Thoracic aorta (tissue), 2 donors: ENCODE measurements around the gene COL28A1. TPM values are rescaled to one million over a fixed set of nuclear protein-coding genes. Genes with fewer than 3 reads are reported as not detected.

Source experiments
- ATAC-seq: fragments of 150-250 bp; one replicate; pipeline ENCODE4 v1.8.0; 2017; ENCODE audit warnings: low read depth; ENCODE audit not compliant: insufficient number of reproducible peaks, low FRiP score
- DNase-seq: peaks from one replicate; pipeline ENCODE4 v3.0.0-alpha.2; 2020; ENCODE audit warnings: low spot score
- H3K27ac ChIP-seq, 2 donors: fragments of 200-600 bp; sonication (generic); 1 replicate in 1 of 2; 2 replicates in 1 of 2; pipeline ENCODE4 v1.5.1; 2016; ENCODE audit warnings: mild to moderate bottlenecking in 2 of 2, moderate library complexity in 2 of 2
- H3K27me3 ChIP-seq: fragments of 200-600 bp; sonication (generic); replicated peaks from 2 replicates; pipeline ENCODE4 v1.6.0; 2016; ENCODE audit warnings: mild to moderate bottlenecking; ENCODE audit not compliant: insufficient read depth
- H3K36me3 ChIP-seq: fragments of 200-600 bp; sonication (generic); one replicate; pipeline ENCODE4 v1.5.1; 2016
- H3K4me1 ChIP-seq, 2 donors: fragments of 200-600 bp; sonication (generic); 1 replicate in 1 of 2; 2 replicates in 1 of 2; pipeline versions ENCODE4 v1.5.1 to v1.6.0; 2016; ENCODE audit warnings: low read depth in 2 of 2, mild to moderate bottlenecking in 1 of 2; ENCODE audit not compliant: control insufficient read depth in 1 of 2
- H3K4me3 ChIP-seq: fragments of 200-600 bp; sonication (generic); 2 replicates; pipeline ENCODE4 v1.5.1; 2016; ENCODE audit warnings: mild to moderate bottlenecking
- H3K9me3 ChIP-seq: fragments of 200-600 bp; sonication (generic); 2 replicates; pipeline ENCODE4 v1.5.1; 2016
- CTCF ChIP-seq: fragments of 200-600 bp; sonication (generic); IDR thresholded peaks from one replicate; pipeline ENCODE4 v1.5.1; 2019; ENCODE audit warnings: antibody characterized with exemption
- total RNA-seq, 2 donors: library from RNA; depleted of rRNA; stranded (reverse); fragments of >200 nt; gene quantifications; one replicate each; pipeline versions ENCODE4 v1.1.0 to v1.2.3, GENCODE V29; 2016

COL28A1 gene
- total RNA-seq, 2 donors from 2014 or later = 2.4 to 3.0 TPM

- no peaks in the 10 kb centered on the region for H3K9me3 ChIP-seq
- H3K4me1 ChIP-seq = peaks cover 0 to under 1% of the 10 kb centered on the region in 2 donors
- DNase-seq = no peak
- TF ChIP-seq CTCF = no peak
- H3K4me3 ChIP-seq = no peak overlapping the region
- no peak overlapping the region for H3K27ac ChIP-seq
- no peaks in the 10 kb centered on the region for H3K27me3 ChIP-seq
- no peak for ATAC-seq
- no peaks in the 10 kb centered on the region for H3K36me3 ChIP-seq
Observed at GRCh38 chr7:7548407-7548806, 12.7 kb upstream of the COL28A1 start.

GRCh38 chr7:7542251-7542835, 6.7 kb upstream of the COL28A1 start:
- ATAC-seq = no peak
- Histone ChIP-seq H3K27me3 (no peaks in the 10 kb centered on the region), H3K36me3 (no peaks in the 10 kb centered on the region), H3K4me1 (no peaks in the 10 kb centered on the region), H3K27ac (no peak overlapping the region), H3K4me3 (no peak overlapping the region), H3K9me3 (no peaks in the 10 kb centered on the region)
- TF ChIP-seq CTCF = no peak
- no peak for DNase-seq

- no peak overlapping the region for H3K4me3 ChIP-seq
- no peaks in the 10 kb centered on the region for H3K27me3 ChIP-seq
- ATAC-seq (no peak), DNase-seq (no peak)
- no peaks in the 10 kb centered on the region for H3K9me3 ChIP-seq
- no peaks in the 10 kb centered on the region for H3K4me1 ChIP-seq
- no peaks in the 10 kb centered on the region for H3K36me3 ChIP-seq
- H3K27ac ChIP-seq = no peak overlapping the region
- TF ChIP-seq CTCF = no peak
Observed at GRCh38 chr7:7539711-7540110, 4.0 kb upstream of the COL28A1 start.

- no peak for TF ChIP-seq CTCF
- H3K4me1 ChIP-seq = no peaks in the 10 kb centered on the region
- no peaks in the 10 kb centered on the region for H3K36me3 ChIP-seq
- no peaks in the 10 kb centered on the region for H3K27me3 ChIP-seq
- no peak overlapping the region for H3K27ac ChIP-seq
- DNase-seq (no peak), ATAC-seq (no peak)
- H3K4me3 ChIP-seq = no peak overlapping the region
- no peaks in the 10 kb centered on the region for H3K9me3 ChIP-seq
Observed at GRCh38 chr7:7539152-7539551, 3.5 kb upstream of the COL28A1 start.

- no peaks in the 10 kb centered on the region for H3K4me1 ChIP-seq
- no peaks in the 10 kb centered on the region for H3K9me3 ChIP-seq
- DNase-seq = no peak
- no peak overlapping the region for H3K4me3 ChIP-seq
- TF ChIP-seq CTCF = no peak
- H3K27me3 ChIP-seq = no peaks in the 10 kb centered on the region
- no peak for ATAC-seq
- H3K36me3 ChIP-seq = no peaks in the 10 kb centered on the region
- no peak overlapping the region for H3K27ac ChIP-seq
Observed at GRCh38 chr7:7537711-7538110, 2.0 kb upstream of the COL28A1 start.
